Transverse colon (tissue), 4 donors: ENCODE results near the gene BANP. TPM values are rescaled to one million over a fixed set of nuclear protein-coding genes. Genes with fewer than 3 reads are reported as not detected.
"Not testable (repeated sequence)": the region's sequence is repeated elsewhere in the genome, so short reads cannot be mapped to it uniquely, and the experiment has no call there.

Experiments
- DNase-seq: peaks from one replicate; pipeline ENCODE4 v3.0.0-alpha.2; 2019
- H3K27ac ChIP-seq, 4 donors: fragments of 200-600 bp; sonication (generic); 2 replicates each; pipeline ENCODE4 v1.5.1; 2016 to 2018; ENCODE audit warnings: inconsistent platforms in 4 of 4
- H3K27me3 ChIP-seq: fragments of 200-600 bp; sonication (generic); 2 replicates; pipeline ENCODE4 v1.5.1; 2017; ENCODE audit warnings: inconsistent platforms
- H3K36me3 ChIP-seq, 4 donors: fragments of 200-600 bp; sonication (generic); 2 replicates each; pipeline ENCODE4 v1.5.1; 2017 to 2019; ENCODE audit warnings: inconsistent platforms in 4 of 4
- H3K4me1 ChIP-seq, 4 donors: fragments of 200-600 bp; sonication (generic); 2 replicates each; pipeline ENCODE4 v1.5.1; 2017 to 2020; ENCODE audit warnings: inconsistent platforms in 4 of 4
- H3K4me3 ChIP-seq, 4 donors: fragments of 200-600 bp; sonication (generic); 1 replicate in 1 of 4; 2 replicates in 3 of 4; pipeline versions ENCODE4 v1.5.1 to v1.6.1; 2017 to 2019; ENCODE audit warnings: inconsistent platforms in 4 of 4
- H3K9me3 ChIP-seq, 2 donors: fragments of 200-600 bp; sonication (generic); 2 replicates each; pipeline ENCODE4 v1.5.1; 2017 to 2019; ENCODE audit warnings: inconsistent platforms in 2 of 2
- CTCF ChIP-seq, 5 experiments: fragments of 200-600 bp in 3 of 5; fragments of 450-650 bp in 2 of 5; sonication (generic) in 3 of 5; IDR thresholded peaks; 1 replicate in 2 of 5; 2 replicates in 3 of 5; pipeline ENCODE4 v1.5.1; 2016 to 2017; ENCODE audit warnings: antibody characterized with exemption in 5 of 5, inconsistent platforms in 3 of 5, mild to moderate bottlenecking in 2 of 5, moderate library complexity in 1 of 5
- EP300 ChIP-seq: sonication (generic); formaldehyde crosslinking; IDR thresholded peaks from one replicate; pipeline ENCODE4 v1.6.1; 2017; ENCODE audit warnings: antibody characterized with exemption, low read depth
- POLR2A ChIP-seq: fragments of 450-650 bp; IDR thresholded peaks from one replicate; pipeline ENCODE4 v1.6.1; 2016; ENCODE audit warnings: antibody characterized with exemption, mild to moderate bottlenecking, moderate library complexity
- POLR2AphosphoS5 ChIP-seq, 3 donors: sonication (generic); formaldehyde crosslinking; IDR thresholded peaks; one replicate each; pipeline ENCODE4 v1.6.1; 2016; ENCODE audit warnings: antibody characterized with exemption in 3 of 3
- WGBS, 2 donors: methylation state at CpG; one replicate each; pipeline ENCODE4 v1.1.5; 2018; ENCODE audit warnings: low coverage in 1 of 2; 5-methylcytosine and 5-hydroxymethylcytosine counted together
- in situ Hi-C, 4 donors: fragments of 200-750 bp; cut with MboI; loops; one replicate each; pipeline versions ENCODE4 v1.15.0 to v1.15.1; 2017; ENCODE audit warnings: low sequenced_read_pairs in 3 of 4, low pct_ligation_motif_present in 1 of 4, low pct_unique_long_range_greater_than_20kb in 1 of 4
- intact Hi-C: fragments of 100-400 bp; cut with DNase I; formaldehyde crosslinking; loops from one replicate; pipeline ENCODE4 v1.15.1; 2023; ENCODE audit warnings: low total_unique reads
- total RNA-seq, 4 donors: library from RNA; depleted of rRNA; stranded (reverse); fragments of >200 nt; gene quantifications; one replicate each; pipeline ENCODE4 v1.1.0, GENCODE V29; 2016

Gene BANP
- total RNA-seq, 4 donors from 2014 or later, result 15.3 to 25.1 (median 18.7) TPM

- in situ Hi-C loops, result no loop called here
- no peaks in the 10 kb centered on the region for H3K27me3 ChIP-seq
- H3K27ac ChIP-seq, result no peak overlapping the region
- no peak for DNase-seq
- no peak for TF ChIP-seq EP300
- TF ChIP-seq CTCF (IDR thresholded peaks at IDR 0.05), result no peak
- H3K36me3 ChIP-seq, result peaks cover 0 to 6% (median 0%) of the 10 kb centered on the region in 4 donors
- H3K4me1 ChIP-seq, result peaks cover 0 to 4% (median 1%) of the 10 kb centered on the region in 4 donors
- no peak overlapping the region for H3K4me3 ChIP-seq
- WGBS, 2 donors, result 95% methylated on average over 16 of the region's 16 CpGs; no CpG with 5 or more reads in 1 of the 2 donors
- no peaks in the 10 kb centered on the region for H3K9me3 ChIP-seq
- intact Hi-C loops, result no loop called here
Observed at GRCh38 chr16:88023786-88024185, 72.6 kb downstream of the BANP start.

DNA sequence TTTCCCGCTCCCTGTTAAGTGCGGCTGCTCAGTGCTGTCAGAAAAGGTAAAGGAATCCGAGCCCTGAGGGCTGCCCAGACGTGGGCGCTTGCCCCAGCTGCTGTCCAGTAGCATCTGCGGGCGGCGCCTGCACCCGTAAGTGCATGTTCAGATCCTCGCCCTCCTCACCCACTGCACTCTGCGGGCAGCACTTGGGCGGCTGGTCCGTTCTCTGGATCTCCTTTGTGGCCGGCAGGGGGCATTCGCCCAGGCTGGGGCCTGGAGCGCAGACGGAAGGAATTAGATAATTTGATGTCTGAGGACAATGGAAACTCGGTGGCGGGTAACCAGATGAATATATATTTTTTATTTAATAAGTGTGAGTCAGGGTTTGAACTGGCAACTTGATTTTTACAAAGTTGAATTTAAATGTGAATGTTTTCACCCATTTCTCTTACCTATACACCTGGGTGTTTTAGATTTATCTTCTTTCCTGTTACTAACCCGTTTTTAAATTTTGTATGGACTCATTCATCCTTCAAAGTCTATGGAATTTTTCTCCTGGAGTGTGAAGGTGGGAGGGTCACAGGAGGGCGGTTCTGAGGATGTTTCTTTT is 73.4 kb downstream of the BANP start:
- H3K27ac ChIP-seq, H3K4me1 ChIP-seq, in situ Hi-C loops, intact Hi-C loops, DNase-seq, H3K36me3 ChIP-seq, H3K4me3 ChIP-seq, H3K27me3 ChIP-seq, H3K9me3 ChIP-seq: not testable (repeated sequence)
- WGBS, 2 donors, result 78 to 82% methylated on average over 4 to 21 of the region's 21 CpGs
- TF ChIP-seq CTCF (IDR thresholded peaks at IDR 0.05), result peak in 4 of 5 experiments; percentile 20 to 30 (median 24)

- H3K27me3 ChIP-seq, H3K4me3 ChIP-seq, H3K36me3 ChIP-seq, H3K9me3 ChIP-seq, in situ Hi-C loops, H3K27ac ChIP-seq, H3K4me1 ChIP-seq, intact Hi-C loops: not testable (repeated sequence)
- peak; percentile 37 for DNase-seq
- WGBS, 2 donors, result 54 to 78% methylated on average over 5 to 10 of the region's 10 CpGs
Observed at GRCh38 chr16:88025086-88025492, 73.9 kb downstream of the BANP start.

- WGBS, 2 donors, result 75 to 94% methylated on average over 1 to 24 of the region's 24 CpGs
- H3K9me3 ChIP-seq, intact Hi-C loops, H3K36me3 ChIP-seq, H3K4me3 ChIP-seq, DNase-seq, H3K27me3 ChIP-seq, in situ Hi-C loops, H3K4me1 ChIP-seq, H3K27ac ChIP-seq: not testable (repeated sequence)
Observed at GRCh38 chr16:88025828-88026555, 74.8 kb downstream of the BANP start.

- Histone ChIP-seq H3K4me1 (peaks cover 0 to 4% (median 1%) of the 10 kb centered on the region in 4 donors), H3K27me3 (no peaks in the 10 kb centered on the region), H3K27ac (no peak overlapping the region), H3K4me3 (no peak overlapping the region), H3K9me3 (no peaks in the 10 kb centered on the region), H3K36me3 (peaks cover 0 to 6% (median 0%) of the 10 kb centered on the region in 4 donors)
- in situ Hi-C loops (no loop called here), intact Hi-C loops (no loop called here)
- TF ChIP-seq CTCF (IDR thresholded peaks at IDR 0.05), result no peak
- no peak for TF ChIP-seq POLR2AphosphoS5 (IDR thresholded peaks at IDR 0.05)
- TF ChIP-seq EP300, result no peak
- TF ChIP-seq POLR2A, result no peak
- no peak for DNase-seq
- 87 to 95% methylated on average over 3 to 51 of the region's 51 CpGs for WGBS, 2 donors
Observed at GRCh38 chr16:88026964-88027938, 76.0 kb downstream of the BANP start.

DNA sequence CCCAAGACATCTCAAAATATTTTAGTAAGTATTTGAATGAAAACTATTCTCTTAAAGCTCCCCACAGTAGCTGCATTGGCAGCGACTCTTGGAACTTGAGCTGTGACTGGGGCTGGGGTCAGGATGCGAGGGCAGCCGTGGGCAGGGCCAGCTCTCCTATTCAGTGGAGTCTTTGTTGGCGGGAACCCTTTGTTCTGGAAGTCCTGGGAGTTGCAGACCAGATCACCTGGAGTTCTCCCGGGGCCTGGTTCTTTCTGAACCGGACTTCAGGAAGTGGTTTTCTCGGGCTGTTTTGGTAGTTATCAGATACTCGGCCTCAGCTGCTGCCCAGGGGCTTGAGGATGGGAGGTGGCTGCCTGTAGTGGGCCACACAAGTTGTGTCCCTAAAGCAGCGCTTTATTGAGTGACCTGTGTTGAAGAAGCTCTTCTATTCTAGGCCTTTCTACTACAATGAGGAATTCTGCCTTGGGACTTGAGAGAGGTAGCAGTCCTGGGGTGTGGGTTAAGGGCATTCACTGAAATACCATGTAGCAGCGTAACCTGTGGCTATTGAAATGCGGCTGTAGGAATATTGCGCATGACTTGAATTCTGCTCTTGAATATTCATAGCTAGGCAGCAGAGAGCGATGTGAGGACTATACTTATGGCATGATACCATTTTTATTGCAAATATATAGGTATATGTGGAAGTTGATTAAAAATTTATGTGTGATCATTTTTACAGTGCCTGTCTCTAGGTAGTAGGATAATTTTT is 77.1 kb downstream of the BANP start:
- H3K4me1 ChIP-seq, H3K27ac ChIP-seq, intact Hi-C loops, H3K9me3 ChIP-seq, H3K27me3 ChIP-seq, H3K36me3 ChIP-seq, H3K4me3 ChIP-seq, in situ Hi-C loops, DNase-seq: not testable (repeated sequence)
- WGBS, 2 donors, result 94 to 100% methylated on average over 4 to 13 of the region's 13 CpGs
